GM18907 (cell line): ENCODE results near the gene TSPAN14.
"Not testable (repeated sequence)": the region's sequence is repeated elsewhere in the genome, so short reads cannot be mapped to it uniquely, and the experiment has no call there.

Source experiments
- ATAC-seq: cut with Tn5 transposase; IDR thresholded peaks from one replicate; pipeline ENCODE4 v1.9.1; 2021; ENCODE audit warnings: mild to moderate bottlenecking, moderate library complexity; ENCODE audit not compliant: unreplicated experiment

The TSPAN14 gene

DNA sequence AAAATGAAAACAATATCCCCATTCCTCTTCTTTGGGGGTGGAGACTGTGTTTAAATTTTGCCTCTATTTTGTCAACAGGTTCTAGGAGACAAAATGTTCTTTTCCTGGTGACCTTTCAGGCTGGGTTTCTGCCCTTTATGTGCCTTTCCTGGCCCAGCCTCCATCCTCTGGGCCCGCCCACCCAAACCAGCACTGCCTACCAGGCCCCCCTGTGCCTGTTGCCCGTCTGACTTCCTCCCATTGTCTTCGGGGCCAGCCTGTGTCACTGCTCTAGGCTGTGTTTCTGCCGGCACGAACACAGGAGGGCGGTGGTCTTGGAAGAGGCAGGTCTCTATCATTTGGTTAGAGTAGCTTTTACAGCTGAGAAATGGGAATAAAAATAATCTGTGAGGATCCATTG is 13.9 kb downstream of the TSPAN14 start:
- ATAC-seq: no peak

DNA sequence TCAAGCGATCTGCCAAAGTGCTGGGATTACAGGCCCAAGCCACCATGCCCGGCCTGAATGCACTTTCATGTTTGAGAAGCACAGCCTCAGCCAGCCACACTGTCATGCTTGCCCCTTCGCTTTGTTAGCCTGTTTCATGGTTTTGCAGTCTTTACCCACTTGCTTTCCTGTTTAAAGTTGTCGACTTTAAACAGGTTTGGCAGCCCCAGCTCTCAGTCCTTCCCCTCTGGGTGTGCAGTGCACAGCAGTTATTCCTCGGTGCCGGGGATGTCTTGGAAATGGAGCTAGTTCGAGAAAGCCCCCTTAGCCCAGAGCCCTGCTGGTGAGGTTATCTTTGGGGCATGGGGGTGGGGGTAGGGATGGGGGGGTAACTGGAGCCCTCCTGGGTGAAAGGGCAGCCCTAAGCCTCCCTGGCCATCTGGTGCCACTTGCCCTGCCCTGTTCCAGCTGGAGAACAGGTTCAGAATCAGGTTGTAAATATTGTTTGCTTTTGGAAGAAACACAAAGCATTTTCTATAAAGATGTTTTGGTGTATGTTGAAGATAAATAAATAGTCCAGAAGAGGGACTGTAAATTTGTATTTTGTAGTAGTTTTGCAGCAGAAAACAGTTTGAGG is 14.8 kb downstream of the TSPAN14 start:
- no peak for ATAC-seq

- ATAC-seq: no peak
These were observed 16.2 kb downstream of the TSPAN14 start for GRCh38 chr10:80470266-80470665.

DNA sequence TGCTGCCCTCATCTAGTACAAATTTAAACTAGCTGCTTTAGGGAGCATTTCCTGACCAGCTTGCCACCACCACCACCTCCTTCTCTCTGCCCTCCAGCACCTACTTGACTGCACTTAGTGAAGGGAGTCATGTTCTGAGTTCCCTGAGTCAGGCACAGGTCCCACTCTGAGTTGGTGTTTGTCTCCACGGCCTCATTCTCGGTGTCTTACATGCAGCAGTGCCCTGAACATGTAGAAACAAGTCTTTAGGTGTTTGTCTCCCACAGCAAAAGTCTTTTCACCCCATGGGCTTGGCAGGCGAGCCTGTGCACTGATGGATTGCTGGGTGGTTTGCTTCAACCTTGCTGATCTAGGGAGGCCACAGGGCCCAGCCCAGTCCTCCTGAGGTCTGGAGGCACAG is 16.9 kb downstream of the TSPAN14 start:
- ATAC-seq: no peak

- peak; percentile 67 for ATAC-seq
These were observed 17.7 kb downstream of the TSPAN14 start for GRCh38 chr10:80471715-80472233.

GRCh38 chr10:80472234-80473095 is 18.4 kb downstream of the TSPAN14 start:
- peak; percentile 96 for ATAC-seq

- ATAC-seq: no peak
These were observed 19.1 kb downstream of the TSPAN14 start for GRCh38 chr10:80473096-80473657.

GRCh38 chr10:80473692-80474596 is 19.8 kb downstream of the TSPAN14 start:
- ATAC-seq: no peak

- no peak for ATAC-seq
These were observed 20.4 kb downstream of the TSPAN14 start for GRCh38 chr10:80474597-80474910.

- no peak for ATAC-seq
These were observed 20.8 kb downstream of the TSPAN14 start for GRCh38 chr10:80474941-80475340.

DNA sequence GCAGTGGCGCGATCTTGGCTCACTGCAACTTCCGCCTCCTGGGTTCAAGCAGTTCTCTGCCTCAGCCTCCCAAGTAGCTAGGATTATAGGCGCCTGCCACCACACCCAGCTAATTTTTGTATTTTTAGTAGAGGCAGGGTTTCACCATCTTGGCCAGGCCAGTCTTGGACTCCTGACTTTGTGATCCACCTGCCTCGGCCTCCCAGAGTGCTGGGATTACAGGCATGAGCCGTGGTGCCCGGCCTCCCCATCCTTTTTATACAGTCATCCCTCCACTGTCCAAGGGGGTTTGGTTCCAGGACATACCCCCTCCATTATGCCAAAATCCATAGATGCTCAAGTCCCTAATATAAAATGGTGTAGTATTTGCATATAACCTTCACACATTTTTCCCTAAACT is 21.5 kb downstream of the TSPAN14 start:
- not testable (repeated sequence) for ATAC-seq

DNA sequence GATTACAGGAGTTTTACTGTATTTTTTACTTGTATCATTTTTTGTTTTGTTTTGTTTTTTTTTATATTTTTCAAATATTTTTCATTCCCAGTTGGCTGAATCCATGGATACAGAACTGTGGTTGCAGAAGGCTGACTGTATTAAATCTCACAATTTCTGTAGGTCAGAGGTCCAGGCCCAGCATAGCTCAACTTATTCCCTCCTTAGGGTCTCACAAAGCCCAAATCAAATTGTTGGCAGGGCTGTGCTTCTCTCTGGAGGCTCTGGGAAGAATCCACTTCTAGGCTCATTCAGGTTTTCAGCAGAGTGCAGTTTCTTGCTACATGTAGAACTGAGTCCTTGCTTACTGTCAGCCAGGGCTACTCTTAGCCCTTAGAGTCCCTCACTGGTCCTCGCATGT is 22.6 kb downstream of the TSPAN14 start:
- ATAC-seq: no peak

DNA sequence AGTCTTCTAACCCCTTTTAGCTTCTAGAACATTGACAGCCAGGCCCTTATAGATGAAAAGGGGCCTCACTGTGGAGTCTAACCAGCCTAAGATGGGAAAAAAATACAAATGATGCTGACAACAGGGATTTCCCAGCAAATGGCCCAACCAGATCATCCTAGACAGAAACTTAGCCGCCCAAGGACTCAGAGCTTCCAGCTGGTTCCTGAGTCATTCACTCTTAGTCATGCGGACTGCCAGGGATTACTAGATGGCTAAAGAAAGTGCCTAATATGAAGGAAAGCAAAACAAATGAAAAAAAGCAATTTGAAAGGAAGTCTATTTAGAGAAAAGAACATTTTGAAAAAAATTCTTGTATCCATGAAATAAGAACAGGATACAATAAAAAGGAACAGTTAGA is 23.7 kb downstream of the TSPAN14 start:
- ATAC-seq: no peak

DNA sequence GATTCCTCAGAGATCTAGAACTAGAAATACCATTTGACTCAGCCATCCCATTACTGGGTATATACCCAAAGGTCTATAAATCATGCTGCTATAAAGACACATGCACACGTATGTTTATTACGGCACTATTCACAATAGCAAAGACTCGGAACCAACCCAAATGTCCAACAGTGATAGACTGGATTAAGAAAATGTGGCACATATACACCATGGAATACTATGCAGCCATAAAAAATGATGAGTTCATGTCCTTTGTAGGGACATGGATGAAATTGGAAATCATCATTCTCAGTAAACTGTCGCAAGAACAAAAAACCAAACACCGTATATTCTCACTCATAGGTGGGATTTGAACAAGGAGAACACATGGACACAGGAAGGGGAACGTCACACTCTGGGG is 26.3 kb downstream of the TSPAN14 start:
- ATAC-seq: not testable (repeated sequence)

GRCh38 chr10:80480852-80481251 is 26.7 kb downstream of the TSPAN14 start:
- ATAC-seq: no peak

- ATAC-seq: no peak
These were observed 30.1 kb downstream of the TSPAN14 start for GRCh38 chr10:80484243-80484642.

DNA sequence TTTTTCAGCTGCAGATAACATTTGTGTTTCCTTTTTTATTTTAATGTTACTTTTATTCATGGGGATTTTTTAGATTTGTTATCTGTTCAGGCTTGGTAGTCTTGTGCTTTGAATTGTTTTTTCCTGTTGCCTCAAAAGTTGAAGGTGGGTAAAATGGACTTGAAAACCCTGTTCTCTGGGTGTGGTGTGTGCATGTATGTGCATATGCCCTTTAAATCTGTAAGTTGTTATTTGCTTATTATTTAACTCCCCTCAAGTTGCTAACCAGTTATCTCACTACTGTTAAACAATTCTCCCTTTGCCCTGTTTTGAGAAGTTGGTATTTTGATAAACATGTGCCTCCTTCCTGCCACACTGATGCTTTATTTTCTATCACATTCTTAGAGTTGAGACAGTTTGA is 30.6 kb downstream of the TSPAN14 start:
- no peak for ATAC-seq

GRCh38 chr10:80485076-80485945 is 31.2 kb downstream of the TSPAN14 start:
- ATAC-seq: no peak

GRCh38 chr10:80485946-80486764 is 32.0 kb downstream of the TSPAN14 start:
- ATAC-seq: no peak
